ENCODE measurements around the gene POU2F2. TPM values are rescaled to one million over a fixed set of nuclear protein-coding genes. Genes with fewer than 3 reads are reported as not detected.

Gene POU2F2
- total and polyA plus RNA-seq, 9 of the 15 experiments (the other 6 are each of a cell fraction or from before 2014, with no cell fraction given), result 0.03 to 0.68 (median 0.14) TPM

DNA sequence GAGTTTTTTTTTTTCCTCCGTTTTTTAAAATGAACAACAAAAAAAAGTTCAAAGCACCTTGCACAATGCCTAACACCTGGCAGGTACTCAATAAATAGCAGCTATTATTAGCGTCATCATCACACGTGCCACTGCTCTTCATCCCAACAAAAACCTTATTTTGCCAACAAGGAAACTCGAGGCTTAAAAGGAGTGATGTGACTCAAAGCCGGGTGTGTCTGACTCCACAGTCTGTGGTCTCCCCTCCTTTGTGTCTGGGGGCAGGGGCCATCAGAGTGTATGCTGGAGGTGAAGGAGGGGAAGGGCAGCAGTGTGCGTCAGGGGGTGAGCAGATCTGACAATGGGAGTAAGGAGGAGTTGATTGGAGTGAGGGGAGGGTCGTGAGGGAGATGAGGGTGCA is 34.1 kb upstream of the POU2F2 start:
- BruUV-seq (replicated peaks), result no TSS peak
- FAIRE-seq (no peak), ATAC-seq (no peak), DNase-seq (ENCODE audit: extremely low read depth in 1 of 4, low spot score in 3 of 4) (no peak)
- intact Hi-C loops (cut with micrococcal nuclease), result no loop called here
- WGBS (ENCODE audit: insufficient coverage, low coverage, missing lambda C conversion rate), result 1% methylated on average over 7 of the region's 7 CpGs
- in situ Hi-C loops (cut with MboI), result no loop called here
- ChIA-PET CTCF (ENCODE audit: low intra/inter-chr PET ratio) (no interaction called here), POLR2A (interaction anchor here (0.6 kb wide), 1 partner anchor 393 kb away, joined by 3 read pairs; no protein-coding TSS in a partner anchor)
- Histone ChIP-seq H3K9me3 (replicated peaks; ENCODE audit: control insufficient read depth, insufficient read depth, low read depth, low read length) (no peaks in the 10 kb centered on the region), H3K4me3 (no peak overlapping the region), H3K79me2 (ENCODE audit: control insufficient read depth, insufficient read depth, low read length) (no peaks in the 10 kb centered on the region), H4K20me1 (replicated peaks; ENCODE audit: control insufficient read depth, insufficient read depth, low read length) (no peaks in the 10 kb centered on the region; the same call in 1 of the 2 replicates), H3K9me1 (ENCODE audit: control insufficient read depth, insufficient read depth, low read length) (no peaks in the 10 kb centered on the region), H3K4me1 (replicated peaks in 1 of 2; ENCODE audit: control insufficient read depth in 2 of 2, insufficient read depth in 2 of 2, low read length in 2 of 2) (no peaks in the 10 kb centered on the region), H3K27me3 (ENCODE audit: control insufficient read depth in 2 of 2, insufficient read depth in 2 of 2, low read length in 2 of 2) (peaks cover 33 to 67% of the 10 kb centered on the region in 2 experiments), H3K36me3 (ENCODE audit: control insufficient read depth, insufficient read depth, low read length) (no peaks in the 10 kb centered on the region), H3K9ac (ENCODE audit: insufficient read depth in 1 of 2, low read depth in 2 of 2, low read length in 2 of 2) (no peak overlapping the region), H2AFZ (ENCODE audit: low read depth, low read length) (no peak overlapping the region), H3K27ac (ENCODE audit: extremely low read depth, low read depth, low read length) (no peak overlapping the region), H3K4me2 (ENCODE audit: insufficient read depth, low read length) (no peak overlapping the region)
- TF ChIP-seq GATA2 (CRISPR knock-in tag; IDR thresholded peaks at IDR 0.05), result no peak
- no peak for TF ChIP-seq E2F4 (CRISPR knock-in tag; IDR thresholded peaks at IDR 0.05; ENCODE audit: low read depth)
- no peak for TF ChIP-seq SMARCA5 (IDR thresholded peaks at IDR 0.05)
- TF ChIP-seq, protein P1, sequence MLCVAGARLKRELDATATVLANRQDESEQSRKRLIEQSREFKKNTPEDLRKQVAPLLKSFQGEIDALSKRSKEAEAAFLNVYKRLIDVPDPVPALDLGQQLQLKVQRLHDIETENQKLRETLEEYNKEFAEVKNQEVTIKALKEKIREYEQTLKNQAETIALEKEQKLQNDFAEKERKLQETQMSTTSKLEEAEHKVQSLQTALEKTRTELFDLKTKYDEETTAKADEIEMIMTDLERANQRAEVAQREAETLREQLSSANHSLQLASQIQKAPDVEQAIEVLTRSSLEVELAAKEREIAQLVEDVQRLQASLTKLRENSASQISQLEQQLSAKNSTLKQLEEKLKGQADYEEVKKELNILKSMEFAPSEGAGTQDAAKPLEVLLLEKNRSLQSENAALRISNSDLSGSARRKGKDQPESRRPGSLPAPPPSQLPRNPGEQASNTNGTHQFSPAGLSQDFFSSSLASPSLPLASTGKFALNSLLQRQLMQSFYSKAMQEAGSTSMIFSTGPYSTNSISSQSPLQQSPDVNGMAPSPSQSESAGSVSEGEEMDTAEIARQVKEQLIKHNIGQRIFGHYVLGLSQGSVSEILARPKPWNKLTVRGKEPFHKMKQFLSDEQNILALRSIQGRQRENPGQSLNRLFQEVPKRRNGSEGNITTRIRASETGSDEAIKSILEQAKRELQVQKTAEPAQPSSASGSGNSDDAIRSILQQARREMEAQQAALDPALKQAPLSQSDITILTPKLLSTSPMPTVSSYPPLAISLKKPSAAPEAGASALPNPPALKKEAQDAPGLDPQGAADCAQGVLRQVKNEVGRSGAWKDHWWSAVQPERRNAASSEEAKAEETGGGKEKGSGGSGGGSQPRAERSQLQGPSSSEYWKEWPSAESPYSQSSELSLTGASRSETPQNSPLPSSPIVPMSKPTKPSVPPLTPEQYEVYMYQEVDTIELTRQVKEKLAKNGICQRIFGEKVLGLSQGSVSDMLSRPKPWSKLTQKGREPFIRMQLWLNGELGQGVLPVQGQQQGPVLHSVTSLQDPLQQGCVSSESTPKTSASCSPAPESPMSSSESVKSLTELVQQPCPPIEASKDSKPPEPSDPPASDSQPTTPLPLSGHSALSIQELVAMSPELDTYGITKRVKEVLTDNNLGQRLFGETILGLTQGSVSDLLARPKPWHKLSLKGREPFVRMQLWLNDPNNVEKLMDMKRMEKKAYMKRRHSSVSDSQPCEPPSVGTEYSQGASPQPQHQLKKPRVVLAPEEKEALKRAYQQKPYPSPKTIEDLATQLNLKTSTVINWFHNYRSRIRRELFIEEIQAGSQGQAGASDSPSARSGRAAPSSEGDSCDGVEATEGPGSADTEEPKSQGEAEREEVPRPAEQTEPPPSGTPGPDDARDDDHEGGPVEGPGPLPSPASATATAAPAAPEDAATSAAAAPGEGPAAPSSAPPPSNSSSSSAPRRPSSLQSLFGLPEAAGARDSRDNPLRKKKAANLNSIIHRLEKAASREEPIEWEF (CRISPR knock-in tag; IDR thresholded peaks at IDR 0.05), result no peak

Data from K562 (cell line).